Uterine smooth muscle cell (primary cell): ENCODE measurements around the gene PARP6. TPM values are rescaled to one million over a fixed set of nuclear protein-coding genes. Genes with fewer than 3 reads are reported as not detected.

Experiments
- total RNA-seq: library from RNA; depleted of rRNA; stranded (reverse); fragments of >200 nt; gene quantifications from 2 replicates; pipeline ENCODE4 v1.2.3, GENCODE V29; 2014

Gene PARP6, protein sequence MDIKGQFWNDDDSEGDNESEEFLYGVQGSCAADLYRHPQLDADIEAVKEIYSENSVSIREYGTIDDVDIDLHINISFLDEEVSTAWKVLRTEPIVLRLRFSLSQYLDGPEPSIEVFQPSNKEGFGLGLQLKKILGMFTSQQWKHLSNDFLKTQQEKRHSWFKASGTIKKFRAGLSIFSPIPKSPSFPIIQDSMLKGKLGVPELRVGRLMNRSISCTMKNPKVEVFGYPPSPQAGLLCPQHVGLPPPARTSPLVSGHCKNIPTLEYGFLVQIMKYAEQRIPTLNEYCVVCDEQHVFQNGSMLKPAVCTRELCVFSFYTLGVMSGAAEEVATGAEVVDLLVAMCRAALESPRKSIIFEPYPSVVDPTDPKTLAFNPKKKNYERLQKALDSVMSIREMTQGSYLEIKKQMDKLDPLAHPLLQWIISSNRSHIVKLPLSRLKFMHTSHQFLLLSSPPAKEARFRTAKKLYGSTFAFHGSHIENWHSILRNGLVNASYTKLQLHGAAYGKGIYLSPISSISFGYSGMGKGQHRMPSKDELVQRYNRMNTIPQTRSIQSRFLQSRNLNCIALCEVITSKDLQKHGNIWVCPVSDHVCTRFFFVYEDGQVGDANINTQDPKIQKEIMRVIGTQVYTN
- 16.3 and 17.4 TPM in 2 replicates for total RNA-seq

GRCh38 chr15:72272213-72272996 lies at the start of gene PARP6:
PARP6 (minus strand) TSS chr15:72272554; CDS start chr15:72267477, 5,077 bp downstream.

GRCh38 chr15:72319985-72320671 lies 47.8 kb upstream of the PARP6 start, which contains the start of gene CELF6:
CELF6 (minus strand) TSS chr15:72320157; CDS start chr15:72319874, 283 bp downstream.

GRCh38 chr15:72231066-72231832 lies 41.1 kb downstream of the PARP6 start, which contains the start of gene PKM:
PKM (minus strand) TSS chr15:72231190; CDS start chr15:72219097, 12,093 bp downstream.

DNA sequence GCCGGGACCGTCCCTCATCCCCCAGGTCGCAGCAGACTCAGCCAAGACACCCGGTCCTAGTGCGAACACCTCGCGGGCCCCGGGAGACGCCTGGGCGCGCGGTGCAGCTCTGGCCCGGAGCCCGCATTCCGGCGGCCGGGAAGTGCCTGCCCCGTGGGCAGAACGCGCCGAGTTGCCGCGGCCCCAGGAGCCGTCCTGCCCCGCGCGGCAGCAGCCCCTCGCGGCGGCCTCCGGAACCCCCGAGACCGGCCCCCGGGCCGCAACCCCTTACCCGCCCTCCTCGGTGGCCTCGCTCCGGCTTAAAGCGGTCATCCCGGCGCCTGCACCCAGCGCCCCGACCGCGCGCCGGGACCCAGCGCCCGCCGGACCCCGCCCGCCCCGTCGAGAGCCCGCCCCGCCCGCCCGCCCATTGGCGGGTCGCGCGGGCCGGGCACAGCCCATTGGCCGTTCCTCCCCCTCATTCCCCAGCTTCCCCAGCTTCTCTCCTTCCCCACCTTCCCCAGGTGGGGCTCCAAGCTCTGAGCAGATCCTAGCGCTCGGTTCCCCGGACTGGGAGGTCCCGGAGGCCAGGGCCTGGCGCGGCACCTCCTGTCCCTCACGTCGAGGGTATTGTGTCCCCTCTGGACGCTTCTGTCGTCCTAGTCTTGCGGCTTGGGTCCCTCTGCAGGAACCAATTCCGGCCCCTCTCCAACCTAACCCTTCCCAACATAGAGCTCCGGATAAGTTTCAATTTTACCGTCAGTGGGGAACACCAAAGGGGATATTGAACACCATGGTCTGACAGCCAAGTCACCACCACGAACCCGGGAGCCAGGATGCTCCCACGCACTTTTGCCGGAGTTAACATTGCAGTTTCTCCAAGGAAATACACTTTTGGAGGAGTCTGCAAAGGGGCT lies 74.6 kb downstream of the PARP6 start, which contains the start of gene GRAMD2A:
TSS of gene GRAMD2A (minus strand) at position 328 of the 896 bp plus-strand sequence.

Other genes starting within 250 kb of the PARP6 start
- 44.8 and 55.9 TPM in 2 replicates for gene MYO9A, start 154.4 kb downstream of the PARP6 start, total RNA-seq
- gene SENP8, start 154.2 kb downstream of the PARP6 start, total RNA-seq, result 2.5 and 2.7 TPM in 2 replicates
- gene GRAMD2A, start 74.8 kb downstream of the PARP6 start, total RNA-seq, result 0.33 and 0.50 TPM in 2 replicates
- 1,950 and 2,315 TPM in 2 replicates for gene PKM, start 41.4 kb downstream of the PARP6 start, total RNA-seq
- 0.11 and 0.37 TPM in 2 replicates for gene CELF6, start 47.6 kb upstream of the PARP6 start, total RNA-seq
- gene HEXA, start 103.5 kb upstream of the PARP6 start, total RNA-seq, result 50.6 and 89.2 TPM in 2 replicates
- gene TMEM202, start 125.8 kb upstream of the PARP6 start, total RNA-seq, result not detected in 2 replicates
- gene ARIH1, start 201.8 kb upstream of the PARP6 start, total RNA-seq, result 27.3 and 36.9 TPM in 2 replicates